ENCODE measurements around the gene VASN.

- TF ChIP-seq SRSF7 (optimal IDR thresholded peaks at IDR 0.05; ENCODE audit: low read depth, low read length) (no peak), ZNF518B (CRISPR knock-in tag; IDR thresholded peaks at IDR 0.05) (no peak), KDM1A (IDR thresholded peaks at IDR 0.05) (no peak), PHB (CRISPR knock-in tag; IDR thresholded peaks at IDR 0.05) (no peak), POLR2A (conservative IDR thresholded peaks at IDR 0.05) (no peak), TAF1 (IDR thresholded peaks at IDR 0.05; ENCODE audit: control insufficient read depth, extremely low read depth, insufficient read depth, low read length, severe bottlenecking) (no peak), GATAD2A (IDR thresholded peaks at IDR 0.05) (no peak), ZBTB34 (CRISPR knock-in tag; IDR thresholded peaks at IDR 0.05) (no peak)
- TF ChIP-seq, protein P1, sequence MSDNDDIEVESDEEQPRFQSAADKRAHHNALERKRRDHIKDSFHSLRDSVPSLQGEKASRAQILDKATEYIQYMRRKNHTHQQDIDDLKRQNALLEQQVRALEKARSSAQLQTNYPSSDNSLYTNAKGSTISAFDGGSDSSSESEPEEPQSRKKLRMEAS (CRISPR knock-in tag; IDR thresholded peaks at IDR 0.05) = no peak
- TF ChIP-seq, protein P2, sequence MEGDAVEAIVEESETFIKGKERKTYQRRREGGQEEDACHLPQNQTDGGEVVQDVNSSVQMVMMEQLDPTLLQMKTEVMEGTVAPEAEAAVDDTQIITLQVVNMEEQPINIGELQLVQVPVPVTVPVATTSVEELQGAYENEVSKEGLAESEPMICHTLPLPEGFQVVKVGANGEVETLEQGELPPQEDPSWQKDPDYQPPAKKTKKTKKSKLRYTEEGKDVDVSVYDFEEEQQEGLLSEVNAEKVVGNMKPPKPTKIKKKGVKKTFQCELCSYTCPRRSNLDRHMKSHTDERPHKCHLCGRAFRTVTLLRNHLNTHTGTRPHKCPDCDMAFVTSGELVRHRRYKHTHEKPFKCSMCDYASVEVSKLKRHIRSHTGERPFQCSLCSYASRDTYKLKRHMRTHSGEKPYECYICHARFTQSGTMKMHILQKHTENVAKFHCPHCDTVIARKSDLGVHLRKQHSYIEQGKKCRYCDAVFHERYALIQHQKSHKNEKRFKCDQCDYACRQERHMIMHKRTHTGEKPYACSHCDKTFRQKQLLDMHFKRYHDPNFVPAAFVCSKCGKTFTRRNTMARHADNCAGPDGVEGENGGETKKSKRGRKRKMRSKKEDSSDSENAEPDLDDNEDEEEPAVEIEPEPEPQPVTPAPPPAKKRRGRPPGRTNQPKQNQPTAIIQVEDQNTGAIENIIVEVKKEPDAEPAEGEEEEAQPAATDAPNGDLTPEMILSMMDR (IDR thresholded peaks at IDR 0.05 in 2 of 3, conservative IDR thresholded peaks at IDR 0.05 in 1 of 3; ENCODE audit: insufficient read depth in 2 of 3, low read depth in 1 of 3, low read length in 3 of 3) = no peak
- TF ChIP-seq, protein P3, sequence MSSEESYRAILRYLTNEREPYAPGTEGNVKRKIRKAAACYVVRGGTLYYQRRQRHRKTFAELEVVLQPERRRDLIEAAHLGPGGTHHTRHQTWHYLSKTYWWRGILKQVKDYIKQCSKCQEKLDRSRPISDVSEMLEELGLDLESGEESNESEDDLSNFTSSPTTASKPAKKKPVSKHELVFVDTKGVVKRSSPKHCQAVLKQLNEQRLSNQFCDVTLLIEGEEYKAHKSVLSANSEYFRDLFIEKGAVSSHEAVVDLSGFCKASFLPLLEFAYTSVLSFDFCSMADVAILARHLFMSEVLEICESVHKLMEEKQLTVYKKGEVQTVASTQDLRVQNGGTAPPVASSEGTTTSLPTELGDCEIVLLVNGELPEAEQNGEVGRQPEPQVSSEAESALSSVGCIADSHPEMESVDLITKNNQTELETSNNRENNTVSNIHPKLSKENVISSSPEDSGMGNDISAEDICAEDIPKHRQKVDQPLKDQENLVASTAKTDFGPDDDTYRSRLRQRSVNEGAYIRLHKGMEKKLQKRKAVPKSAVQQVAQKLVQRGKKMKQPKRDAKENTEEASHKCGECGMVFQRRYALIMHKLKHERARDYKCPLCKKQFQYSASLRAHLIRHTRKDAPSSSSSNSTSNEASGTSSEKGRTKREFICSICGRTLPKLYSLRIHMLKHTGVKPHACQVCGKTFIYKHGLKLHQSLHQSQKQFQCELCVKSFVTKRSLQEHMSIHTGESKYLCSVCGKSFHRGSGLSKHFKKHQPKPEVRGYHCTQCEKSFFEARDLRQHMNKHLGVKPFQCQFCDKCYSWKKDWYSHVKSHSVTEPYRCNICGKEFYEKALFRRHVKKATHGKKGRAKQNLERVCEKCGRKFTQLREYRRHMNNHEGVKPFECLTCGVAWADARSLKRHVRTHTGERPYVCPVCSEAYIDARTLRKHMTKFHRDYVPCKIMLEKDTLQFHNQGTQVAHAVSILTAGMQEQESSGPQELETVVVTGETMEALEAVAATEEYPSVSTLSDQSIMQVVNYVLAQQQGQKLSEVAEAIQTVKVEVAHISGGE (CRISPR knock-in tag; IDR thresholded peaks at IDR 0.05) = no peak
Measured at GRCh38 chr16:4401094-4401501, 29.4 kb downstream of the VASN start.

All from K562 (cell line).